GM23338 (cell line): ENCODE results near the gene RAB40C. TPM values are rescaled to one million over a fixed set of nuclear protein-coding genes. Genes with fewer than 3 reads are reported as not detected.
A peak's percentile ranks its signal among the peaks of the same experiment; 100 is the strongest.

Source experiments
- ATAC-seq: fragments of 200-7000 bp; cut with Tn5 transposase; 3 replicates; pipeline ENCODE4 v1.9.1; 2020
- DNase-seq: peaks from one replicate; pipeline ENCODE4 v3.0.0-alpha.2; 2015; ENCODE audit warnings: low spot score
- H2AFZ ChIP-seq: fragments of 200-600 bp; sonication (generic); 2 replicates; pipeline ENCODE4 v1.8.0; 2016; ENCODE audit warnings: antibody characterized with exemption, mild to moderate bottlenecking, moderate library complexity
- H3F3A ChIP-seq: fragments of 200-600 bp; sonication (generic); replicated peaks from 2 replicates; pipeline ENCODE4 v1.8.0; 2017; ENCODE audit warnings: antibody characterized with exemption, mixed run types, low read depth
- H3K27ac ChIP-seq: fragments of 200-600 bp; sonication (generic); 2 replicates; pipeline ENCODE4 v1.6.1; 2016; ENCODE audit warnings: low read depth
- H3K27me3 ChIP-seq: fragments of 200-600 bp; sonication (generic); 2 replicates; pipeline ENCODE4 v1.8.0; 2016; ENCODE audit warnings: mild to moderate bottlenecking, mixed run types, moderate library complexity; ENCODE audit not compliant: insufficient read depth
- H3K36me3 ChIP-seq: fragments of 200-600 bp; sonication (generic); 2 replicates; pipeline ENCODE4 v1.8.0; 2016; ENCODE audit warnings: mild to moderate bottlenecking; ENCODE audit not compliant: insufficient read depth
- H3K4me1 ChIP-seq: fragments of 200-600 bp; sonication (generic); 2 replicates; pipeline ENCODE4 v1.8.0; 2016; ENCODE audit warnings: mild to moderate bottlenecking, moderate library complexity; ENCODE audit not compliant: insufficient read depth
- H3K4me2 ChIP-seq: fragments of 200-600 bp; sonication (generic); 2 replicates; pipeline ENCODE4 v1.7.1; 2017; ENCODE audit warnings: mixed run types
- H3K4me3 ChIP-seq: fragments of 200-600 bp; sonication (generic); 2 replicates; pipeline ENCODE4 v1.6.1; 2016; ENCODE audit warnings: mixed run types
- H3K79me2 ChIP-seq: fragments of 200-600 bp; sonication (generic); replicated peaks from 2 replicates; pipeline ENCODE4 v1.8.0; 2017; ENCODE audit warnings: mild to moderate bottlenecking; ENCODE audit not compliant: insufficient read depth
- H3K9me2 ChIP-seq: fragments of 200-600 bp; sonication (generic); 2 replicates; pipeline ENCODE4 v1.8.0; 2017; ENCODE audit not compliant: insufficient read depth
- H4K20me1 ChIP-seq: fragments of 200-600 bp; sonication (generic); replicated peaks from 2 replicates; pipeline ENCODE4 v1.8.0; 2017; ENCODE audit warnings: mild to moderate bottlenecking; ENCODE audit not compliant: insufficient read depth
- H3K27ac Mint-ChIP-seq: 2 replicates; pipeline ENCODE4 v1.8.0; 2020; ENCODE audit warnings: inconsistent platforms, mild to moderate bottlenecking, moderate library complexity, mixed read lengths
- H3K27me3 Mint-ChIP-seq: 3 replicates; pipeline ENCODE4 v1.8.0; 2022; ENCODE audit warnings: low read depth, mild to moderate bottlenecking, moderate library complexity, mixed read lengths, inconsistent platforms; ENCODE audit not compliant: insufficient read depth, poor library complexity
- H3K36me3 Mint-ChIP-seq: 3 replicates; pipeline ENCODE4 v1.8.0; 2021; ENCODE audit warnings: low read depth, mild to moderate bottlenecking, inconsistent platforms, moderate library complexity, mixed read lengths
- H3K4me1 Mint-ChIP-seq: 3 replicates; pipeline ENCODE4 v1.8.0; 2020; ENCODE audit warnings: mild to moderate bottlenecking, inconsistent platforms, mixed read lengths
- H3K4me3 Mint-ChIP-seq: 3 replicates; pipeline ENCODE4 v1.8.0; 2021; ENCODE audit warnings: moderate library complexity, mild to moderate bottlenecking, inconsistent platforms, mixed read lengths
- H3K9me3 Mint-ChIP-seq: 3 replicates; pipeline ENCODE4 v1.8.0; 2020; ENCODE audit warnings: moderate library complexity, mild to moderate bottlenecking, inconsistent platforms, mixed read lengths
- CREB1 ChIP-seq: fragments of 250-450 bp; sonication (Bioruptor Pico); IDR thresholded peaks from 2 replicates; pipeline ENCODE4 v1.5.0; 2020; ENCODE audit warnings: low read depth, mild to moderate bottlenecking, moderate library complexity
- ETS1 ChIP-seq: IDR thresholded peaks from 2 replicates; pipeline ENCODE4 v1.6.1; 2016; ENCODE audit warnings: antibody characterized with exemption
- EZH2 ChIP-seq: fragments of 200-600 bp; sonication (generic); IDR thresholded peaks from one replicate; pipeline ENCODE4 v1.8.0; 2017; ENCODE audit warnings: antibody characterized with exemption, mild to moderate bottlenecking, low read depth; ENCODE audit not compliant: unreplicated experiment
- EZH2phosphoT487 ChIP-seq: fragments of 200-600 bp; sonication (generic); IDR thresholded peaks from one replicate; pipeline ENCODE4 v1.8.1; 2018; ENCODE audit warnings: antibody characterized with exemption; ENCODE audit not compliant: unreplicated experiment
- JUNB ChIP-seq: IDR thresholded peaks from one replicate; pipeline ENCODE4 v1.6.1; 2016; ENCODE audit warnings: antibody characterized with exemption; ENCODE audit not compliant: unreplicated experiment
- NANOG ChIP-seq: IDR thresholded peaks from 2 replicates; pipeline ENCODE4 v1.6.1; 2016; ENCODE audit warnings: antibody characterized with exemption, borderline replicate concordance
- POLR2AphosphoS5 ChIP-seq: IDR thresholded peaks from 2 replicates; pipeline ENCODE4 v1.6.1; 2016; ENCODE audit warnings: antibody characterized with exemption, low read depth
- REST ChIP-seq: IDR thresholded peaks from one replicate; pipeline ENCODE4 v1.6.1; 2018; ENCODE audit warnings: antibody characterized with exemption; ENCODE audit not compliant: unreplicated experiment
- STAT1 ChIP-seq: IDR thresholded peaks from one replicate; pipeline ENCODE4 v1.6.1; 2016; ENCODE audit warnings: antibody characterized with exemption; ENCODE audit not compliant: unreplicated experiment
- ZNF114 ChIP-seq: fragments of 250-450 bp; sonication (Bioruptor Pico); IDR thresholded peaks from 2 replicates; pipeline ENCODE4 v1.5.0; 2020; ENCODE audit warnings: mild to moderate bottlenecking, moderate library complexity
- ZNF331 ChIP-seq: fragments of 250-450 bp; sonication (Bioruptor Pico); IDR thresholded peaks from 2 replicates; pipeline ENCODE4 v1.5.0; 2020; ENCODE audit warnings: low read depth, mild to moderate bottlenecking, moderate library complexity
- ZNF462 ChIP-seq: fragments of 250-450 bp; sonication (Bioruptor Pico); IDR thresholded peaks from 2 replicates; pipeline ENCODE4 v1.5.0; 2020; ENCODE audit warnings: mild to moderate bottlenecking, moderate library complexity
- polyA plus RNA-seq: library from polyadenylated mRNA; unstranded; fragments of >200 nt; fragmentation: Nextera tagmentation; extraction: Ambion mirVana; gene quantifications from 2 replicates; pipeline ENCODE4 v1.2.1, GENCODE V29; 2016
- total RNA-seq: library from RNA; depleted of rRNA; stranded (reverse); fragments of >200 nt; shearing (Covaris generic); gene quantifications from 2 replicates; pipeline ENCODE4 v1.2.3, GENCODE V29; 2014
- TF ChIP-seq, protein P1 (sequence below), 2 experiments: fragments of 200-600 bp in 1 of 2; sonication (generic) in 1 of 2; conservative IDR thresholded peaks; 2 replicates each; pipeline versions ENCODE4 v1.5.1 to v1.6.1; 2016 to 2017; ENCODE audit warnings: antibody characterized with exemption in 2 of 2, low read depth in 2 of 2, mild to moderate bottlenecking in 2 of 2, moderate library complexity in 1 of 2

RAB40C gene
- total and polyA plus RNA-seq, 2 experiments from 2014 or later = 11.2 to 24.6 TPM

- H3K27ac ChIP-seq = no peak overlapping the region
- no peak overlapping the region for H3K27ac Mint-ChIP-seq
- no peaks in the 10 kb centered on the region for H3K9me2 ChIP-seq
- H3K9me3 Mint-ChIP-seq = no peaks in the 10 kb centered on the region
- H3F3A ChIP-seq = 0 out of 2 replicates have a peak, but pooled peaks cover 3% of the 10 kb centered on the region
- H3K79me2 ChIP-seq = no peaks in the 10 kb centered on the region
- H3K4me1 Mint-ChIP-seq = no peaks in the 10 kb centered on the region
- H3K36me3 Mint-ChIP-seq = peaks cover 3% of the 10 kb centered on the region; the same call in 1 of the 3 replicates
- no peak overlapping the region for H2AFZ ChIP-seq
- DNase-seq = no peak
- no peaks in the 10 kb centered on the region for H3K36me3 ChIP-seq
- TF ChIP-seq NANOG (no peak), EZH2 (no peak), CREB1 (no peak), JUNB (no peak), POLR2AphosphoS5 (no peak), ZNF114 (CRISPR knock-in tag) (no peak), EZH2phosphoT487 (no peak), REST (no peak), ZNF331 (CRISPR knock-in tag) (no peak), ETS1 (no peak), ZNF462 (CRISPR knock-in tag) (no peak), STAT1 (no peak)
- TF ChIP-seq, protein P1, sequence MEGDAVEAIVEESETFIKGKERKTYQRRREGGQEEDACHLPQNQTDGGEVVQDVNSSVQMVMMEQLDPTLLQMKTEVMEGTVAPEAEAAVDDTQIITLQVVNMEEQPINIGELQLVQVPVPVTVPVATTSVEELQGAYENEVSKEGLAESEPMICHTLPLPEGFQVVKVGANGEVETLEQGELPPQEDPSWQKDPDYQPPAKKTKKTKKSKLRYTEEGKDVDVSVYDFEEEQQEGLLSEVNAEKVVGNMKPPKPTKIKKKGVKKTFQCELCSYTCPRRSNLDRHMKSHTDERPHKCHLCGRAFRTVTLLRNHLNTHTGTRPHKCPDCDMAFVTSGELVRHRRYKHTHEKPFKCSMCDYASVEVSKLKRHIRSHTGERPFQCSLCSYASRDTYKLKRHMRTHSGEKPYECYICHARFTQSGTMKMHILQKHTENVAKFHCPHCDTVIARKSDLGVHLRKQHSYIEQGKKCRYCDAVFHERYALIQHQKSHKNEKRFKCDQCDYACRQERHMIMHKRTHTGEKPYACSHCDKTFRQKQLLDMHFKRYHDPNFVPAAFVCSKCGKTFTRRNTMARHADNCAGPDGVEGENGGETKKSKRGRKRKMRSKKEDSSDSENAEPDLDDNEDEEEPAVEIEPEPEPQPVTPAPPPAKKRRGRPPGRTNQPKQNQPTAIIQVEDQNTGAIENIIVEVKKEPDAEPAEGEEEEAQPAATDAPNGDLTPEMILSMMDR (conservative IDR thresholded peaks at IDR 0.05; ENCODE audit: low read depth in 2 of 2) = no peak
- no peaks in the 10 kb centered on the region; the same call in 1 of the 2 replicates for H4K20me1 ChIP-seq
- peak overlapping the region; percentile 80 for H3K4me2 ChIP-seq
- H3K27me3 Mint-ChIP-seq = peaks cover 16% of the 10 kb centered on the region
- no peaks in the 10 kb centered on the region; the same call in 1 of the 2 replicates for H3K4me1 ChIP-seq
- peaks cover 34% of the 10 kb centered on the region for H3K27me3 ChIP-seq
- H3K4me3 ChIP-seq = peak overlapping the region; percentile 55; the same call in 1 of the 2 replicates
- no peak for ATAC-seq
- H3K4me3 Mint-ChIP-seq = 0 out of 3 replicates have a peak overlapping the region, but pooled peaks have one; percentile 42
These were observed 30.9 kb upstream of the RAB40C start for GRCh38 chr16:559021-559380.
